Kidney (tissue), 14 donors: Measurements from ENCODE around the gene MARCHF2. TPM values are rescaled to one million over a fixed set of nuclear protein-coding genes. Genes with fewer than 3 reads are reported as not detected.

Experiments
- DNase-seq, 5 donors: peaks; one replicate each; pipeline ENCODE4 v3.0.0-alpha.2; 2013 to 2020
- FAIRE-seq: peaks from 2 replicates; lab custom pipeline; 2012; peaks lifted over from hg19 to GRCh38; lab: Jason Lieb, UNC
- H3K27ac ChIP-seq, 2 donors: one replicate each; pipeline ENCODE4 v1.7.0; 2013; ENCODE audit warnings: low read depth in 2 of 2, low read length in 2 of 2, inconsistent platforms in 1 of 2
- H3K27me3 ChIP-seq: one replicate; pipeline ENCODE4 v1.7.1; 2013; ENCODE audit warnings: low read length, inconsistent platforms; ENCODE audit not compliant: control insufficient read depth, insufficient read depth
- H3K36me3 ChIP-seq, 3 donors: one replicate each; pipeline versions ENCODE4 v1.7.0 to v1.7.1; 2013; ENCODE audit warnings: low read length in 3 of 3, control low read depth in 1 of 3, inconsistent platforms in 1 of 3; ENCODE audit not compliant: insufficient read depth in 3 of 3, control insufficient read depth in 2 of 3
- H3K4me1 ChIP-seq, 3 donors: one replicate each; pipeline versions ENCODE4 v1.7.0 to v1.7.1; 2013; ENCODE audit warnings: low read length in 3 of 3, inconsistent platforms in 1 of 3, low read depth in 1 of 3; ENCODE audit not compliant: control insufficient read depth in 2 of 3, insufficient read depth in 2 of 3
- H3K4me3 ChIP-seq, 3 donors: one replicate each; pipeline versions ENCODE4 v1.7.0 to v1.8.1; 2013; ENCODE audit warnings: low read length in 3 of 3, control low read depth in 1 of 3, inconsistent platforms in 1 of 3
- H3K9ac ChIP-seq, 3 donors: one replicate each; pipeline versions ENCODE4 v1.7.0 to v1.7.1; 2013; ENCODE audit warnings: low read length in 3 of 3, control low read depth in 1 of 3, inconsistent platforms in 1 of 3
- H3K9me3 ChIP-seq, 3 donors: one replicate each; pipeline versions ENCODE4 v1.7.0 to v1.7.1; 2013; ENCODE audit warnings: low read length in 3 of 3, control low read depth in 1 of 3, inconsistent platforms in 1 of 3; ENCODE audit not compliant: control insufficient read depth in 2 of 3, insufficient read depth in 1 of 3
- intact Hi-C: fragments of 100-400 bp; cut with DNase I; formaldehyde crosslinking; loops from one replicate; pipeline ENCODE4 v1.11.1; 2022
- polyA plus RNA-seq: library from polyadenylated mRNA; stranded (reverse); fragments of 350-450 nt; fragmentation: Illumina TruSeq; extraction: RNeasy Lipid Tissue Mini Kit (QIAGEN cat#74804); gene quantifications from one replicate; pipeline ENCODE4 v1.2.3, GENCODE V29; 2014; ENCODE audit warnings: low read depth, low replicate concordance; ENCODE audit not compliant: insufficient read depth
- total RNA-seq: library from RNA; stranded (reverse); fragmentation: NEBNext Ultra II Directional; extraction: Animal tissue kit (Norgen Biotek cat#: 25700); gene quantifications from one replicate; pipeline ENCODE4 v1.2.1, GENCODE V29; 2021
- TF ChIP-seq, protein P1 (sequence below): IDR thresholded peaks from 3 replicates; pipeline ENCODE4 v1.5.1; 2012; ENCODE audit warnings: mild to moderate bottlenecking, moderate library complexity, borderline replicate concordance; ENCODE audit not compliant: insufficient read depth; ENCODE audit errors: extremely low read depth
- donor health status: control.
- donor health status: control.
- donor health status: control.
- donor health status: control.
- donor health status: control.
- donor health status: DM: yes; HTN: yes; CAD: no.
- donor health status: Normal renal cell carcinoma (clear cell type).

The MARCHF2 gene
- total and polyA plus RNA-seq, 2 donors from 2014 or later = 46.5 to 48.4 TPM

DNA sequence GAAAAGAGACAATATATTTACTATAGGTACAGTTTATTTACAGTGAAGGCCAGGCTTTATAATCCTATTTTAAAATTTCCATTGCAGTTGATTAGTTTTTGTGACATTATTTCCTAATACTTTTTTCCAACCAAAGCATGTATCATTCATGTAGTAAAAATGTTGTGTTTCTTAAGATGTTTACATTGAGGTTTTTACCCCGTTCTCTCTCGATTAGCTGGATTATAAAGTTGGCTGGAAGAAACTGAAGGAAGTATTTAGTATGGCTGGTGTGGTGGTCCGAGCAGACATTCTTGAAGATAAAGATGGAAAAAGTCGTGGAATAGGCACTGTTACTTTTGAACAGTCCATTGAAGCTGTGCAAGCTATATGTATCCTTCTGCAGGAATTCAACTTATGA lies 52.9 kb downstream of the MARCHF2 start:
- DNase-seq (no peak), FAIRE-seq (no peak)
- intact Hi-C loops = no loop called here
- TF ChIP-seq, protein P1, sequence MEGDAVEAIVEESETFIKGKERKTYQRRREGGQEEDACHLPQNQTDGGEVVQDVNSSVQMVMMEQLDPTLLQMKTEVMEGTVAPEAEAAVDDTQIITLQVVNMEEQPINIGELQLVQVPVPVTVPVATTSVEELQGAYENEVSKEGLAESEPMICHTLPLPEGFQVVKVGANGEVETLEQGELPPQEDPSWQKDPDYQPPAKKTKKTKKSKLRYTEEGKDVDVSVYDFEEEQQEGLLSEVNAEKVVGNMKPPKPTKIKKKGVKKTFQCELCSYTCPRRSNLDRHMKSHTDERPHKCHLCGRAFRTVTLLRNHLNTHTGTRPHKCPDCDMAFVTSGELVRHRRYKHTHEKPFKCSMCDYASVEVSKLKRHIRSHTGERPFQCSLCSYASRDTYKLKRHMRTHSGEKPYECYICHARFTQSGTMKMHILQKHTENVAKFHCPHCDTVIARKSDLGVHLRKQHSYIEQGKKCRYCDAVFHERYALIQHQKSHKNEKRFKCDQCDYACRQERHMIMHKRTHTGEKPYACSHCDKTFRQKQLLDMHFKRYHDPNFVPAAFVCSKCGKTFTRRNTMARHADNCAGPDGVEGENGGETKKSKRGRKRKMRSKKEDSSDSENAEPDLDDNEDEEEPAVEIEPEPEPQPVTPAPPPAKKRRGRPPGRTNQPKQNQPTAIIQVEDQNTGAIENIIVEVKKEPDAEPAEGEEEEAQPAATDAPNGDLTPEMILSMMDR = no peak
- Histone ChIP-seq H3K36me3 (peaks cover 24 to 55% (median 53%) of the 10 kb centered on the region in 3 donors), H3K9ac (no peak overlapping the region), H3K9me3 (no peaks in the 10 kb centered on the region), H3K4me3 (no peak overlapping the region), H3K27me3 (no peaks in the 10 kb centered on the region), H3K4me1 (peaks cover 0 to 9% (median 0%) of the 10 kb centered on the region in 3 donors), H3K27ac (no peak overlapping the region)

DNA sequence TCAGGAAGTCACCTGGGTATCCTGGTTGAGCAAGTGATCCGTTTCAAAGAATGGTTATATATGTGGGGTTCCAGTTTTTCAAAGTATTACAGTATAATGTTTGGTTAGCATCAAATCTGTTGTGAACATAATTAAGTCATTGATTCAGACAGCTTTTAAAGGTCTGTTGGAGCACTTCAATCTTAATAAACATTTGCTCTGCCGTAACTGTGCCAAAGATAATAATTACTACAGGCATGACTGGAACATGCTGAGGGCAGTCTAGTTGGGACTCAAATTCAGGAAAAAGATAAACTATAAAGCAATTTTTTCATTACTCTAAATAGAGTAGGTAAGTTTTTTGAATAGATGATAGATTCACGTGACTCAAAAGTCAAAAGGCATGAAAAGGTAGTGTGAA lies 55.0 kb downstream of the MARCHF2 start:
- FAIRE-seq = no peak

DNA sequence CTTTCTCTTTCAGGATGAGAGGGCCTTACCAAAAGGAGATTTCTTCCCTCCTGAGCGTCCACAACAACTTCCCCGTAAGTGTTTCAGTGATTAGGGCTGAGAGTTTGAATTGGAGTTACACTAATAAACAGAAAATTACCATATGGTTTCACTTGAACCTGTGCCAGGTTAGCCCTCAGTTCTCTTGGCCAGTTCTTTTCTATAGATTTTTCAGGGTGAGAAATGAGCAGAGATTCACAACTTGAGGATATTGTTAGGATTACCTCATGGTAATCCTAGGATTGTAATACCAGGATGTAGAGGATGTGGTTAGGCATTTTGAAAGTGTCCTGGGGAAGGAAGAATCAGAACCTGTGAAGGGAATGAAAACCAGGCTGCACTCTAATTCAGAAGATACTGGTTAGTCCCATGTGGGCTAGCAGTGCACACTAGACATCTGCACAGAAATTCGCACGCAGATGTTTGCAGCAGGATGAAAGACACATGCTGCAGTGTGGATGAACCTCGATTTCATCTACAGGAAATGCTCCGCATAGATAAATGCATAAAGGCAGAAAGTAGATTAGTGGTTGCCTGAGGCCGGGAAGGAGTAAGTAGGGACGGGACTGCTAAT lies 55.8 kb downstream of the MARCHF2 start:
- DNase-seq = no peak
- Histone ChIP-seq H3K36me3 (peaks cover 26 to 66% (median 60%) of the 10 kb centered on the region in 3 donors), H3K27me3 (no peaks in the 10 kb centered on the region), H3K4me1 (no peaks in the 10 kb centered on the region), H3K9me3 (no peaks in the 10 kb centered on the region), H3K4me3 (no peak overlapping the region), H3K27ac (no peak overlapping the region), H3K9ac (no peak overlapping the region)
- FAIRE-seq = no peak
- TF ChIP-seq, protein P1 = no peak
- intact Hi-C loops = no loop called here

More for the DNA sequence above, 55.0 kb downstream of the MARCHF2 start:
- Histone ChIP-seq H3K9me3 (no peaks in the 10 kb centered on the region), H3K36me3 (peaks cover 26 to 66% (median 62%) of the 10 kb centered on the region in 3 donors), H3K4me3 (no peak overlapping the region), H3K4me1 (no peaks in the 10 kb centered on the region), H3K27ac (no peak overlapping the region), H3K9ac (no peak overlapping the region), H3K27me3 (no peaks in the 10 kb centered on the region)
- DNase-seq = no peak
- intact Hi-C loops = no loop called here
- TF ChIP-seq, protein P1 = no peak
